HCT116 (cell line): ENCODE results near the gene IVD. TPM values are rescaled to one million over a fixed set of nuclear protein-coding genes. Genes with fewer than 3 reads are reported as not detected.

Source experiments
- ATAC-seq: fragments of 200-7000 bp; cut with Tn5 transposase; 2 replicates; pipeline ENCODE4 v1.9.1; 2020; ENCODE audit warnings: mild to moderate bottlenecking, moderate library complexity
- BruUV-seq: library from RNA; stranded (reverse); fragments of 400-500 nt; replicated peaks from 2 replicates; lab custom pipeline; 2021; lab: Mats Ljungman, UMichigan
- CTCF ChIA-PET: fragments of 300-600 bp; sonication (Branson Sonifier 250); formaldehyde crosslinking; loops from one replicate; lab custom pipeline; 2021; ENCODE audit warnings: antibody characterized with exemption; lab: Charles Lee
- POLR2A ChIA-PET: fragments of 300-600, 350-600 bp; sonication (Branson Sonifier 250); formaldehyde crosslinking; loops from one replicate; lab custom pipeline; 2021; ENCODE audit warnings: antibody characterized with exemption; lab: Charles Lee
- RAD21 ChIA-PET, 2 experiments: fragments of 300-600 bp; sonication (Branson Sonifier 250); formaldehyde crosslinking; loops; one replicate each; lab custom pipeline; 2023; ENCODE audit warnings: low total read pairs in 2 of 2; ENCODE audit not compliant: uncharacterized antibody in 2 of 2, unreplicated experiment in 2 of 2, low non-redundant PET in 1 of 2; lab: Charles Lee
- DNase-seq: peaks from one replicate; pipeline ENCODE4 v3.0.0-alpha.2; 2010; ENCODE audit warnings: low read depth, low spot score
- H2AFZ ChIP-seq: fragments of 200-600 bp; shearing (Covaris generic), sonication (generic); 2 replicates; pipeline ENCODE4 v1.6.1; 2017; ENCODE audit warnings: low read depth, mixed run types, mixed read lengths, antibody characterized with exemption, low read length; ENCODE audit not compliant: poor library complexity, severe bottlenecking
- H3K27ac ChIP-seq: 2 replicates; pipeline ENCODE4 v1.5.1; 2012; ENCODE audit warnings: low read depth, low read length
- H3K27me3 ChIP-seq: fragments of 200-600 bp; sonication (generic); 2 replicates; pipeline ENCODE4 v1.6.1; 2016; ENCODE audit warnings: mixed run types, low read length, mixed read lengths; ENCODE audit not compliant: insufficient read depth
- H3K36me3 ChIP-seq, 2 experiments: fragments of 200-500 bp in 1 of 2; fragments of 200-600 bp in 1 of 2; sonication (Bioruptor generic) in 1 of 2; sonication (generic) in 1 of 2; 2 replicates each; pipeline versions ENCODE4 v1.5.1 to v1.6.1; 2014 to 2016; ENCODE audit warnings: low read length in 2 of 2, inconsistent platforms in 1 of 2, mixed read lengths in 1 of 2, mixed run types in 1 of 2; ENCODE audit not compliant: insufficient read depth in 2 of 2, control insufficient read depth in 1 of 2
- H3K4me1 ChIP-seq, 2 experiments: fragments of 200-600 bp in 1 of 2; sonication (generic) in 1 of 2; 2 replicates each; pipeline versions ENCODE4 v1.5.1 to v1.6.1; 2012 to 2017; ENCODE audit warnings: low read length in 2 of 2, inconsistent platforms in 1 of 2, mild to moderate bottlenecking in 1 of 2, mixed read lengths in 1 of 2, mixed run types in 1 of 2, moderate library complexity in 1 of 2; ENCODE audit not compliant: insufficient read depth in 2 of 2, control insufficient read depth in 1 of 2
- H3K4me2 ChIP-seq: fragments of 200-600 bp; sonication (generic); 2 replicates; pipeline ENCODE4 v1.6.1; 2017; ENCODE audit warnings: mixed run types, low read length, mixed read lengths
- H3K4me3 ChIP-seq, 2 experiments: fragments of 200-600 bp in 1 of 2; sonication (generic) in 1 of 2; replicated peaks in 1 of 2; 2 replicates each; pipeline ENCODE4 v1.5.1; 2011 to 2016; ENCODE audit warnings: low read length in 2 of 2, control low read depth in 1 of 2, low read depth in 1 of 2, mild to moderate bottlenecking in 1 of 2, mixed read lengths in 1 of 2, mixed run types in 1 of 2
- H3K79me2 ChIP-seq: fragments of 200-600 bp; sonication (generic); 2 replicates; pipeline ENCODE4 v1.6.1; 2017; ENCODE audit warnings: mild to moderate bottlenecking, mixed run types, low read length, moderate library complexity, mixed read lengths; ENCODE audit not compliant: insufficient read depth
- H3K9ac ChIP-seq: fragments of 200-600 bp; sonication (generic); 2 replicates; pipeline ENCODE4 v1.6.1; 2016; ENCODE audit warnings: low read length, mixed read lengths
- H3K9me2 ChIP-seq: fragments of 200-600 bp; sonication (generic), shearing (Covaris generic); 2 replicates; pipeline ENCODE4 v1.6.1; 2017; ENCODE audit warnings: mixed run types, mild to moderate bottlenecking, moderate library complexity; ENCODE audit not compliant: insufficient read depth
- H3K9me3 ChIP-seq, 2 experiments: fragments of 200-500 bp in 1 of 2; fragments of 200-600 bp in 1 of 2; sonication (Bioruptor generic) in 1 of 2; sonication (generic) in 1 of 2; 2 replicates each; pipeline ENCODE4 v1.6.1; 2014 to 2017; ENCODE audit warnings: low read length in 2 of 2, mixed read lengths in 2 of 2, inconsistent platforms in 1 of 2, low read depth in 1 of 2, mild to moderate bottlenecking in 1 of 2, mixed run types in 1 of 2, moderate library complexity in 1 of 2; ENCODE audit not compliant: control insufficient read depth in 1 of 2, insufficient read depth in 1 of 2
- H4K20me1 ChIP-seq: fragments of 200-600 bp; sonication (generic), shearing (Covaris generic); 2 replicates; pipeline ENCODE4 v1.6.1; 2017; ENCODE audit warnings: mixed run types, mild to moderate bottlenecking, moderate library complexity; ENCODE audit not compliant: insufficient read depth
- ATF3 ChIP-seq: IDR thresholded peaks from 2 replicates; pipeline ENCODE4 v1.6.1; 2012
- CEBPB ChIP-seq: IDR thresholded peaks from 2 replicates; pipeline ENCODE4 v1.6.1; 2012; ENCODE audit warnings: low read depth
- CTCF ChIP-seq, 3 experiments: fragments of 200-600 bp in 1 of 3; sonication (generic) in 1 of 3; IDR thresholded peaks in 2 of 3; conservative IDR thresholded peaks in 1 of 3; 2 replicates each; pipeline ENCODE4 v1.5.1; 2012 to 2017; ENCODE audit warnings: low read depth in 2 of 3, low read length in 2 of 3, antibody characterized with exemption in 1 of 3, borderline replicate concordance in 1 of 3, control low read depth in 1 of 3, mild to moderate bottlenecking in 1 of 3, mixed read lengths in 1 of 3, mixed run types in 1 of 3, moderate library complexity in 1 of 3; ENCODE audit not compliant: insufficient read depth in 1 of 3
- EGR1 ChIP-seq: IDR thresholded peaks from 2 replicates; pipeline ENCODE4 v1.6.1; 2012; ENCODE audit warnings: low read depth
- ELF1 ChIP-seq: IDR thresholded peaks from 2 replicates; pipeline ENCODE4 v1.6.1; 2012; ENCODE audit warnings: low read depth, borderline replicate concordance
- MAX ChIP-seq: IDR thresholded peaks from 2 replicates; pipeline ENCODE4 v1.6.1; 2012
- POLR2A ChIP-seq: IDR thresholded peaks from 2 replicates; pipeline ENCODE4 v1.7.0; 2011; ENCODE audit warnings: borderline replicate concordance; ENCODE audit not compliant: insufficient read depth, insufficient read length; ENCODE audit errors: extremely low read depth
- POLR2AphosphoS5 ChIP-seq: IDR thresholded peaks from 2 replicates; pipeline ENCODE4 v1.6.1; 2011; ENCODE audit warnings: mild to moderate bottlenecking, low read depth, low read length, moderate library complexity
- REST ChIP-seq: IDR thresholded peaks from 2 replicates; pipeline ENCODE4 v1.6.1; 2012; ENCODE audit warnings: low read depth
- SP1 ChIP-seq: IDR thresholded peaks from 2 replicates; pipeline ENCODE4 v1.6.1; 2012; ENCODE audit warnings: low read depth
- ZNF274 ChIP-seq: fragments of 200-500 bp; sonication (Bioruptor generic); IDR thresholded peaks from 2 replicates; pipeline ENCODE4 v1.6.1; 2014; ENCODE audit warnings: mild to moderate bottlenecking, low read depth, low read length, inconsistent platforms
- intact Hi-C: fragments of 100-400 bp; cut with micrococcal nuclease; formaldehyde crosslinking; loops from 2 replicates; pipeline ENCODE4 v1.10.0; 2022
- total RNA-seq: library from RNA; stranded (reverse); gene quantifications from one replicate; pipeline ENCODE4 v1.2.1, GENCODE V29; 2021; ENCODE audit not compliant: unreplicated experiment

IVD gene
- total RNA-seq, 1 experiment from 2014 or later = 65.6 TPM

GRCh38 chr15:40443846-40444245 lies 38.3 kb downstream of the IVD start:
- Histone ChIP-seq H3K9me3 (no peaks in the 10 kb centered on the region), H3K79me2 (peaks cover 67% of the 10 kb centered on the region), H3K27me3 (no peaks in the 10 kb centered on the region), H3K4me2 (no peak overlapping the region), H3K4me1 (peaks cover 18 to 34% of the 10 kb centered on the region in 2 experiments), H2AFZ (no peak overlapping the region), H4K20me1 (no peaks in the 10 kb centered on the region), H3K9me2 (no peaks in the 10 kb centered on the region), H3K36me3 (no peaks in the 10 kb centered on the region), H3K27ac (no peak overlapping the region), H3K9ac (no peak overlapping the region), H3K4me3 (no peak overlapping the region)
- RAD21 ChIA-PET = no interaction called here
- CTCF ChIA-PET = no interaction called here
- POLR2A ChIA-PET = no interaction called here
- TF ChIP-seq CEBPB = no peak
- no peak for TF ChIP-seq ATF3
- no peak for TF ChIP-seq ELF1
- no peak for TF ChIP-seq REST
- no peak for TF ChIP-seq MAX
- TF ChIP-seq EGR1 = no peak
- no peak for TF ChIP-seq POLR2AphosphoS5
- TF ChIP-seq ZNF274 = no peak
- TF ChIP-seq CTCF (IDR thresholded peaks at IDR 0.05 in 2 of 3, conservative IDR thresholded peaks at IDR 0.05 in 1 of 3; ENCODE audit: borderline replicate concordance in 1 of 3, insufficient read depth in 1 of 3, low read depth in 2 of 3, low read length in 2 of 3) = no peak
- no peak for TF ChIP-seq SP1
- TF ChIP-seq POLR2A = no peak
- no peak for ATAC-seq
- no TSS peak for BruUV-seq
- intact Hi-C loops = no loop called here
- no peak for DNase-seq
